H1 (cell line): ENCODE results near the gene SAMD7. TPM values are rescaled to one million over a fixed set of nuclear protein-coding genes. Genes with fewer than 3 reads are reported as not detected.

Experiments
- ASH2L ChIP-seq: fragments of 200-600, 300-600 bp; sonication (generic); IDR thresholded peaks from one replicate; pipeline ENCODE4 v1.7.1; 2017; ENCODE audit warnings: low read length
- EP300 ChIP-seq, 2 experiments: IDR thresholded peaks; 1 replicate in 1 of 2; 2 replicates in 1 of 2; pipeline ENCODE4 v1.6.1; 2011 to 2012; ENCODE audit warnings: low read depth in 2 of 2, low read length in 2 of 2, mild to moderate bottlenecking in 2 of 2, borderline replicate concordance in 1 of 2, inconsistent platforms in 1 of 2, moderate library complexity in 1 of 2
- FOSL1 ChIP-seq: IDR thresholded peaks from 2 replicates; pipeline ENCODE4 v1.6.1; 2011; ENCODE audit warnings: mild to moderate bottlenecking, low read depth, low read length, moderate library complexity; ENCODE audit not compliant: insufficient read depth
- GABPA ChIP-seq: IDR thresholded peaks from 2 replicates; pipeline ENCODE4 v1.6.1; 2011; ENCODE audit warnings: mild to moderate bottlenecking, low read length, moderate library complexity, borderline replicate concordance; ENCODE audit not compliant: insufficient read depth
- PHF8 ChIP-seq: fragments of 200-600 bp; sonication (generic); conservative IDR thresholded peaks from 2 replicates; pipeline ENCODE4 v1.7.1; 2012; ENCODE audit warnings: low read depth, mild to moderate bottlenecking, inconsistent platforms, low read length, moderate library complexity
- SP1 ChIP-seq: IDR thresholded peaks from 2 replicates; pipeline ENCODE4 v1.6.1; 2011; ENCODE audit warnings: low read depth, low read length
- SP4 ChIP-seq: IDR thresholded peaks from 2 replicates; pipeline ENCODE4 v1.6.1; 2012; ENCODE audit warnings: low read length, inconsistent platforms
- TAF1 ChIP-seq: IDR thresholded peaks from 2 replicates; pipeline ENCODE4 v1.6.1; 2011; ENCODE audit warnings: mild to moderate bottlenecking, low read depth, low read length
- TAF7 ChIP-seq: optimal IDR thresholded peaks from 2 replicates; pipeline ENCODE3; 2011; ENCODE audit warnings: low read depth, mild to moderate bottlenecking, inconsistent platforms, low read length, moderate library complexity, borderline replicate concordance
- ZNF274 ChIP-seq: IDR thresholded peaks from 2 replicates; pipeline ENCODE4 v1.7.0; 2012; ENCODE audit warnings: low read length, borderline replicate concordance; ENCODE audit errors: extremely low read depth
- polyA plus RNA-seq, 7 experiments: library from polyadenylated mRNA; depleted of rRNA in 3 of 7; stranded (reverse) in 5 of 7; unstranded in 2 of 7; fragments of >200 nt in 5 of 7; fragments of 200-250 nt in 2 of 7; gene quantifications; 1 replicate in 5 of 7; 2 replicates in 1 of 7; 4 replicates in 1 of 7; pipeline versions ENCODE4 v1.2.1 to v1.2.3, GENCODE V29; 2011 to 2013; ENCODE audit warnings: missing spikeins in 2 of 7, mixed read lengths in 2 of 7
- total RNA-seq: library from RNA; stranded (reverse); fragmentation: NEBNext Ultra II Directional; extraction: Animal tissue kit (Norgen Biotek cat#: 25700); gene quantifications from 2 replicates; pipeline ENCODE4 v1.2.1, GENCODE V29; 2021
- TF ChIP-seq, protein P1 (sequence below): fragments of 300-600 bp; sonication (generic); IDR thresholded peaks from 2 replicates; pipeline ENCODE4 v1.7.1; 2012; ENCODE audit warnings: low read length, moderate library complexity, mild to moderate bottlenecking, inconsistent platforms; ENCODE audit not compliant: insufficient replicate concordance

The SAMD7 gene
- total and polyA plus RNA-seq, 2 of the 8 experiments (the other 6 are each of a cell fraction or from before 2014, with no cell fraction given): not detected

DNA sequence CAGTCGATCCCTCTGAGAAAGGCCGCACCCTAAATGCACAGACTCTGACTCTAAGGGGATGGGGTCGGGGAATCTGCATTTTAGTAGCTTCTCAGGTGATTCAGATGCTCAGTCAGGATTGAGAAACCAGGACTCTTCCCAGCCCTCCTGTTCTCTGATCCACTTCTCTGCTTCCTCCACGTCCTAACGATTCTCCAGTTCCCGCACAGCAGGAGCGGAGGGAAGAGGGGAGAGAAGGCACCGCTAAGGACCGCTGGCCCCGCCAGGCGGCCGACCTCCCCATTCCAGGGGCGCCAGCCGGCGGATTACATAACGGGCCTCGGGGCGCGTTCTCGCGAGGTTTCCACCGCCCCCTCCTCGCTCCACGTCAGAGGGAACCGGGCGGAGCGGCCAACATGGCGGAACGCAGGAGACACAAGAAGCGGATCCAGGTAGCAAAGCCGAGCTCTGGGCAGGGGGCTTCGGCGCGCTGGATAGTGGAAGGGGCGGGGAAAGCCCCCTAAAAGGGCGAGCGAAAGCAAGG, 55.1 kb downstream of the SAMD7 start, which contains the start of gene SEC62 (continued):
- TF ChIP-seq, protein P1, sequence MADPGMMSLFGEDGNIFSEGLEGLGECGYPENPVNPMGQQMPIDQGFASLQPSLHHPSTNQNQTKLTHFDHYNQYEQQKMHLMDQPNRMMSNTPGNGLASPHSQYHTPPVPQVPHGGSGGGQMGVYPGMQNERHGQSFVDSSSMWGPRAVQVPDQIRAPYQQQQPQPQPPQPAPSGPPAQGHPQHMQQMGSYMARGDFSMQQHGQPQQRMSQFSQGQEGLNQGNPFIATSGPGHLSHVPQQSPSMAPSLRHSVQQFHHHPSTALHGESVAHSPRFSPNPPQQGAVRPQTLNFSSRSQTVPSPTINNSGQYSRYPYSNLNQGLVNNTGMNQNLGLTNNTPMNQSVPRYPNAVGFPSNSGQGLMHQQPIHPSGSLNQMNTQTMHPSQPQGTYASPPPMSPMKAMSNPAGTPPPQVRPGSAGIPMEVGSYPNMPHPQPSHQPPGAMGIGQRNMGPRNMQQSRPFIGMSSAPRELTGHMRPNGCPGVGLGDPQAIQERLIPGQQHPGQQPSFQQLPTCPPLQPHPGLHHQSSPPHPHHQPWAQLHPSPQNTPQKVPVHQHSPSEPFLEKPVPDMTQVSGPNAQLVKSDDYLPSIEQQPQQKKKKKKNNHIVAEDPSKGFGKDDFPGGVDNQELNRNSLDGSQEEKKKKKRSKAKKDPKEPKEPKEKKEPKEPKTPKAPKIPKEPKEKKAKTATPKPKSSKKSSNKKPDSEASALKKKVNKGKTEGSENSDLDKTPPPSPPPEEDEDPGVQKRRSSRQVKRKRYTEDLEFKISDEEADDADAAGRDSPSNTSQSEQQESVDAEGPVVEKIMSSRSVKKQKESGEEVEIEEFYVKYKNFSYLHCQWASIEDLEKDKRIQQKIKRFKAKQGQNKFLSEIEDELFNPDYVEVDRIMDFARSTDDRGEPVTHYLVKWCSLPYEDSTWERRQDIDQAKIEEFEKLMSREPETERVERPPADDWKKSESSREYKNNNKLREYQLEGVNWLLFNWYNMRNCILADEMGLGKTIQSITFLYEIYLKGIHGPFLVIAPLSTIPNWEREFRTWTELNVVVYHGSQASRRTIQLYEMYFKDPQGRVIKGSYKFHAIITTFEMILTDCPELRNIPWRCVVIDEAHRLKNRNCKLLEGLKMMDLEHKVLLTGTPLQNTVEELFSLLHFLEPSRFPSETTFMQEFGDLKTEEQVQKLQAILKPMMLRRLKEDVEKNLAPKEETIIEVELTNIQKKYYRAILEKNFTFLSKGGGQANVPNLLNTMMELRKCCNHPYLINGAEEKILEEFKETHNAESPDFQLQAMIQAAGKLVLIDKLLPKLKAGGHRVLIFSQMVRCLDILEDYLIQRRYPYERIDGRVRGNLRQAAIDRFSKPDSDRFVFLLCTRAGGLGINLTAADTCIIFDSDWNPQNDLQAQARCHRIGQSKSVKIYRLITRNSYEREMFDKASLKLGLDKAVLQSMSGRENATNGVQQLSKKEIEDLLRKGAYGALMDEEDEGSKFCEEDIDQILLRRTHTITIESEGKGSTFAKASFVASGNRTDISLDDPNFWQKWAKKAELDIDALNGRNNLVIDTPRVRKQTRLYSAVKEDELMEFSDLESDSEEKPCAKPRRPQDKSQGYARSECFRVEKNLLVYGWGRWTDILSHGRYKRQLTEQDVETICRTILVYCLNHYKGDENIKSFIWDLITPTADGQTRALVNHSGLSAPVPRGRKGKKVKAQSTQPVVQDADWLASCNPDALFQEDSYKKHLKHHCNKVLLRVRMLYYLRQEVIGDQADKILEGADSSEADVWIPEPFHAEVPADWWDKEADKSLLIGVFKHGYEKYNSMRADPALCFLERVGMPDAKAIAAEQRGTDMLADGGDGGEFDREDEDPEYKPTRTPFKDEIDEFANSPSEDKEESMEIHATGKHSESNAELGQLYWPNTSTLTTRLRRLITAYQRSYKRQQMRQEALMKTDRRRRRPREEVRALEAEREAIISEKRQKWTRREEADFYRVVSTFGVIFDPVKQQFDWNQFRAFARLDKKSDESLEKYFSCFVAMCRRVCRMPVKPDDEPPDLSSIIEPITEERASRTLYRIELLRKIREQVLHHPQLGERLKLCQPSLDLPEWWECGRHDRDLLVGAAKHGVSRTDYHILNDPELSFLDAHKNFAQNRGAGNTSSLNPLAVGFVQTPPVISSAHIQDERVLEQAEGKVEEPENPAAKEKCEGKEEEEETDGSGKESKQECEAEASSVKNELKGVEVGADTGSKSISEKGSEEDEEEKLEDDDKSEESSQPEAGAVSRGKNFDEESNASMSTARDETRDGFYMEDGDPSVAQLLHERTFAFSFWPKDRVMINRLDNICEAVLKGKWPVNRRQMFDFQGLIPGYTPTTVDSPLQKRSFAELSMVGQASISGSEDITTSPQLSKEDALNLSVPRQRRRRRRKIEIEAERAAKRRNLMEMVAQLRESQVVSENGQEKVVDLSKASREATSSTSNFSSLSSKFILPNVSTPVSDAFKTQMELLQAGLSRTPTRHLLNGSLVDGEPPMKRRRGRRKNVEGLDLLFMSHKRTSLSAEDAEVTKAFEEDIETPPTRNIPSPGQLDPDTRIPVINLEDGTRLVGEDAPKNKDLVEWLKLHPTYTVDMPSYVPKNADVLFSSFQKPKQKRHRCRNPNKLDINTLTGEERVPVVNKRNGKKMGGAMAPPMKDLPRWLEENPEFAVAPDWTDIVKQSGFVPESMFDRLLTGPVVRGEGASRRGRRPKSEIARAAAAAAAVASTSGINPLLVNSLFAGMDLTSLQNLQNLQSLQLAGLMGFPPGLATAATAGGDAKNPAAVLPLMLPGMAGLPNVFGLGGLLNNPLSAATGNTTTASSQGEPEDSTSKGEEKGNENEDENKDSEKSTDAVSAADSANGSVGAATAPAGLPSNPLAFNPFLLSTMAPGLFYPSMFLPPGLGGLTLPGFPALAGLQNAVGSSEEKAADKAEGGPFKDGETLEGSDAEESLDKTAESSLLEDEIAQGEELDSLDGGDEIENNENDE: no peak
- TF ChIP-seq ZNF274 (no peak), TAF1 (peak; percentile 99), SP4 (no peak), FOSL1 (no peak), TAF7 (peak; percentile 95), ASH2L (peak; percentile 78), EP300 (IDR thresholded peaks at IDR 0.05; ENCODE audit: borderline replicate concordance in 1 of 2, low read depth in 2 of 2, low read length in 2 of 2) (peak in 1 of 2 experiments; percentile 65; a peak in 1 of 3 replicates), GABPA (no peak), SP1 (0 out of 2 replicates have a peak, but pooled peaks have one; percentile 42), PHF8 (peak; percentile 91)
